IMR-90 (cell line): ENCODE measurements around the gene SUSD1.

ENCODE experiments used
- MXI1 ChIP-seq: IDR thresholded peaks from 2 replicates; pipeline ENCODE4 v1.6.1; 2012; ENCODE audit warnings: low read depth, mild to moderate bottlenecking, low read length, moderate library complexity, borderline replicate concordance
- POLR2A ChIP-seq: IDR thresholded peaks from 2 replicates; pipeline ENCODE4 v1.6.1; 2012; ENCODE audit warnings: mild to moderate bottlenecking, low read depth, low read length
- TF ChIP-seq, protein P1 (sequence below): conservative IDR thresholded peaks from 2 replicates; pipeline ENCODE4 v1.5.1; 2012; ENCODE audit warnings: mild to moderate bottlenecking, low read depth, low read length, improper control_type of control experiment

DNA sequence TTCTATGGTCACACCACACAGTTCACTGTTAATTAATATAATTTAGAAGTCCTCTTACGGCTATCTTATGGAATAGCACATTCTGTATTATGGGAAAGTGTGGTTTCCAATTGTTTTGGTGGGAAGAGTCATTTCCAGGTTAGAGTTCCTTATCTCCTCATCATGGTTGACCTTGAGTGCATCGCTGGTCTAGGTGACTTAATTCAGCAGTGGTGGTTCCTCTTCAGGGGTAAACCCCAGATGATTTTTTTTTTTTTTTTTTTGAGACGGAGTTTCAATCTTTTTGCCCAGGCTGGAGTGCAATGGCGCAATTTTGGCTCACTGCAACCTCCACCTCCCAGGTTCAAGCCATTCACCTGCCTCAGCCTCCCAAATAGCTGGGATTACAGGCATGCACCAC lies 171.6 kb downstream of the SUSD1 start:
- TF ChIP-seq POLR2A, result no peak
- TF ChIP-seq, protein P1, sequence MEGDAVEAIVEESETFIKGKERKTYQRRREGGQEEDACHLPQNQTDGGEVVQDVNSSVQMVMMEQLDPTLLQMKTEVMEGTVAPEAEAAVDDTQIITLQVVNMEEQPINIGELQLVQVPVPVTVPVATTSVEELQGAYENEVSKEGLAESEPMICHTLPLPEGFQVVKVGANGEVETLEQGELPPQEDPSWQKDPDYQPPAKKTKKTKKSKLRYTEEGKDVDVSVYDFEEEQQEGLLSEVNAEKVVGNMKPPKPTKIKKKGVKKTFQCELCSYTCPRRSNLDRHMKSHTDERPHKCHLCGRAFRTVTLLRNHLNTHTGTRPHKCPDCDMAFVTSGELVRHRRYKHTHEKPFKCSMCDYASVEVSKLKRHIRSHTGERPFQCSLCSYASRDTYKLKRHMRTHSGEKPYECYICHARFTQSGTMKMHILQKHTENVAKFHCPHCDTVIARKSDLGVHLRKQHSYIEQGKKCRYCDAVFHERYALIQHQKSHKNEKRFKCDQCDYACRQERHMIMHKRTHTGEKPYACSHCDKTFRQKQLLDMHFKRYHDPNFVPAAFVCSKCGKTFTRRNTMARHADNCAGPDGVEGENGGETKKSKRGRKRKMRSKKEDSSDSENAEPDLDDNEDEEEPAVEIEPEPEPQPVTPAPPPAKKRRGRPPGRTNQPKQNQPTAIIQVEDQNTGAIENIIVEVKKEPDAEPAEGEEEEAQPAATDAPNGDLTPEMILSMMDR, result no peak
- TF ChIP-seq MXI1, result no peak
